Stimulated activated CD4-positive, alpha-beta T cell treated with anti-CD3 and anti-CD28 coated beads, Interleukin-1b, Interleukin-23, amount 100 ng/mL, for 48 hours (primary cell): Measurements from ENCODE around the gene RPH3AL.

Experiments
- DNase-seq: peaks from one replicate; pipeline ENCODE4 v3.0.0-alpha.2; 2020

Gene RPH3AL

GRCh38 chr17:352421-353212 is at the start of gene RPH3AL:
RPH3AL (minus strand) TSS chr17:352807; CDS start chr17:327543, 25,264 bp downstream.
- no peak for DNase-seq

- DNase-seq, result no peak
Observed at GRCh38 chr17:400257-400656, 47.6 kb upstream of the RPH3AL start.

GRCh38 chr17:396788-397187 is 44.2 kb upstream of the RPH3AL start:
- no peak for DNase-seq

- DNase-seq, result no peak
Observed at GRCh38 chr17:395974-396373, 43.4 kb upstream of the RPH3AL start.

GRCh38 chr17:395179-395578 is 42.6 kb upstream of the RPH3AL start:
- no peak for DNase-seq

- no peak for DNase-seq
Observed at GRCh38 chr17:394718-395095, 42.1 kb upstream of the RPH3AL start.

- DNase-seq, result no peak
Observed at GRCh38 chr17:393806-394717, 41.5 kb upstream of the RPH3AL start.

- no peak for DNase-seq
Observed at GRCh38 chr17:391850-392249, 39.2 kb upstream of the RPH3AL start.

- no peak for DNase-seq
Observed at GRCh38 chr17:390025-390424, 37.4 kb upstream of the RPH3AL start.

GRCh38 chr17:388087-388486 is 35.5 kb upstream of the RPH3AL start:
- no peak for DNase-seq

- peak; percentile 63 for DNase-seq
Observed at GRCh38 chr17:386141-386876, 33.7 kb upstream of the RPH3AL start.

GRCh38 chr17:385836-386140 is 33.2 kb upstream of the RPH3AL start:
- DNase-seq, result no peak

GRCh38 chr17:385178-385835 is 32.7 kb upstream of the RPH3AL start:
- no peak for DNase-seq

- no peak for DNase-seq
Observed at GRCh38 chr17:384622-385177, 32.1 kb upstream of the RPH3AL start.

- no peak for DNase-seq
Observed at GRCh38 chr17:383771-384621, 31.4 kb upstream of the RPH3AL start.

- no peak for DNase-seq
Observed at GRCh38 chr17:382644-383533, 30.3 kb upstream of the RPH3AL start.

- DNase-seq, result no peak
Observed at GRCh38 chr17:381941-382643, 29.5 kb upstream of the RPH3AL start.

- DNase-seq, result no peak
Observed at GRCh38 chr17:381516-381915, 28.9 kb upstream of the RPH3AL start.

GRCh38 chr17:379531-380465 is 27.2 kb upstream of the RPH3AL start:
- DNase-seq, result no peak
